GM18907 (cell line): ENCODE measurements around the gene GLYAT.
"Not testable (repeated sequence)": the region's sequence is repeated elsewhere in the genome, so short reads cannot be mapped to it uniquely, and the experiment has no call there.

Source experiments
- ATAC-seq: cut with Tn5 transposase; IDR thresholded peaks from one replicate; pipeline ENCODE4 v1.9.1; 2021; ENCODE audit warnings: mild to moderate bottlenecking, moderate library complexity; ENCODE audit not compliant: unreplicated experiment

GLYAT gene

GRCh38 chr11:58685973-58686722, 45.6 kb downstream of the GLYAT start:
- ATAC-seq = peak; percentile 57

- ATAC-seq = not testable (repeated sequence)
Observed at GRCh38 chr11:58682660-58683059, 49.1 kb downstream of the GLYAT start.

GRCh38 chr11:58677536-58677935, 54.2 kb downstream of the GLYAT start:
- ATAC-seq = not testable (repeated sequence)

- ATAC-seq = no peak
Observed at GRCh38 chr11:58676563-58677135, 55.1 kb downstream of the GLYAT start.

DNA sequence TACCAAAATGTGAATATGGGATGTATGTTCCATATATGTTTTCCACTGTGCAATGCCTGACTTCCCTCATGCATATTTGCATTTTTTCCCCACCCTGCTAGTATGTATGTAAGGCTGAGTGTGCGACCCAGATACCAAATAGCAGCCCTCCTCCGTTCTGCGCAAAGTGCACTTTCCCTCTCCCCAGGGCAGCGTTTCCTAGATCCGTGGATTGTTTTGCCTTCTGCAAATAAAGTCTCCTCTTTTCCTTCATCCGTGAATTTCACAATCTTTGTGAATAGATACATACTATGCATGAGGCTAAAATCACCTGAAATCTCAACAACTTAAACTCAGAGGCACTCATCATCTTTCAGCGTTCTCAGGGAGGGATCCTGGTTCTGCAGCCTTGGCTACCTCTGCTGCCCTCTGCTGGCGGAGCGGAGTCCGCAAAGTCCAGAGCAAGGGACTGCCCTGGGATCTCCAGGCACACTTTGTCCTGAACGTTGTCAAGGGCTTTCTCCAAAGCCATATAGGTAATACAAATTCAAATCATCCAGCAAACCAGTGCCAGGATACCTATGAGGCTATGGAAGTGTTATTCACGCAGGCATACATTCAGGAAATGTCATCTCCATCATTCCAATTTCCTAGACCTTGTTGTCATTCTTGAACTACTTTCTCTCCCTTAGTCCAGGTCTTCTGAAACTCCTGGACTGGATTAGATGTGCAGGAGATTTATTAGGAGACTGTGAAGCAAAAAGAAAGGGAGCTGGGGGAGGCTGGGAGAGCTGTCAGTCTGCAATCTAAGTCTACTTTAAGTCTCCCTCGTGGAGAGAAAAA, 56.2 kb downstream of the GLYAT start:
- ATAC-seq = peak; percentile 90

DNA sequence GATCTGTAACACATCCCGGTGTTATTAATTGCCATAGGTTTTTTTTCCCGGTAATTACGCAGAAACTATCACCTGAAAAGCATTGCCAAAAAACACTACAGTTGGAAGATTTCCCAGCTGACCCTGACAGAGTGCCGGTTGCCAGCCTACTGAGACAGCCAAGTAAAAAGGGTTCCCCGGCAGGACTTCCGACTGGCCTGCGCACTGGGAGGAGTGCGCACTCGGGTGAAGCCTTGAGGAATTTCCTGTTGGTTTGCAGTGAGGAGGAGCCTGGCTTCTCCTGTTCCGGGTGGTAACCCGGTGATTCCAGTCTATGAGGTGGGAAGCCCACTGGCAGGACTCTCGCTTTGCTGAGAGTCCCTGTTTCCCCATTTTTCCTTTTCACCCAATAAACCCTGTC, 57.1 kb downstream of the GLYAT start:
- no peak for ATAC-seq

DNA sequence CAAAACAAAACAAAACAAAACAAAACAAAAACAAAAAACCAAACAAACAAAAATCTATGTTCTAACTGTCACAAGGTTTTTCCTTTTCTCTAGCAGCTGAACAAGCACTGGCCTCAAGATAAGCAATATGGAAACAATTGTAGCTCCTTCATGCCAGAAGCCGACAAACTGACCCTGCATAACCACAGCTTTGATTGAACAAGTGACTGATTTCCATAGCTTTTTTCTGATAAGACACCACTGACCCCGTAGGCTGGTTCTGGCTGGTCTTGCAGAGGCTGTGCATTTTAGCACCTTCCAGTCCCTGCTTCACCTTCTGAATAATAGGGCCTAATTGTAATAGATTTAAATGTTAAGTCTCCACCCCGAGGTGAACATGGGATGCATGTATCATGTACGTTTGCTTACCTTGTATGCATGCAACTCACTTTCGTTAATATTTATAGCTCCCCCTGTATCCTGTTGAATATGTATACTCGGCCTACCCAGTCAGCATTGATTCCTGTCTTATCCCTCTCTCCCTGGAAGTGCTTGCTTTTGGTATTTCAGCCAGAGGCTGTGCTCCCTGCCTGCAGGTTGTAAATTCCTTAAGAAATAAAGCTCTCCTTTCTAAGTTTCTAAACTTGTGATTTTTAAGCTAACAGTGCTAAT, 59.6 kb downstream of the GLYAT start:
- ATAC-seq = no peak

DNA sequence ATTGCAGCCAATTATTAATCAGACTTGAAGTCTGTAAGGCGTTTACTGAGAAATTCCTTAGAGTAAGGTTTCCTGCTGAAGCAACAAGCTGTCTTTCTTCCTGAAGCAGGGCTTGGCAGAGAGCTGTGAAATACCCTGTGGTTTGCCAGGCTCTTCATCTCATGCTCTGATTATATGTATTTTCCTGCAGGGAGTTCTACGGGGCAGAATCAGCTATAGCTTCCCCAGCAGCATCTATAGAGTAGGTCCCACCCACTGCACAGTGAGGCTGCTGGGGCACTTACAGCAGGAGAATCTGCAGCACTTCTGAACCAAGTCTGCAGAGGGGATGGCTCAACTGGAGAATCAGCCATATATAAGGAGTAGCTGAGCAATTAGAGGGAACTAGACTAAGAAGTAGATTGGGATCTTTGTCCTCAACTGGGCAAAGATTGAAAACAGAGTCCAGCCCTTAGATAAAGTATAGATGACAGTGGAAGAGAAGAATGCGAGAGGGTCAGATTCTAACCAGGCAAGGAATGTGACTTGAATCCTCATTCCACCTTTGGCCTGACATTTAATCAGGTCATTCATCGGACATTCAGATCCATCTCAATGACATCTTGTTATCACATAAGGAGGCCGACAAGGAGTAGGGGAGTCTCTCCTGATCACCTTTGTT, 71.7 kb downstream of the GLYAT start:
- no peak for ATAC-seq

DNA sequence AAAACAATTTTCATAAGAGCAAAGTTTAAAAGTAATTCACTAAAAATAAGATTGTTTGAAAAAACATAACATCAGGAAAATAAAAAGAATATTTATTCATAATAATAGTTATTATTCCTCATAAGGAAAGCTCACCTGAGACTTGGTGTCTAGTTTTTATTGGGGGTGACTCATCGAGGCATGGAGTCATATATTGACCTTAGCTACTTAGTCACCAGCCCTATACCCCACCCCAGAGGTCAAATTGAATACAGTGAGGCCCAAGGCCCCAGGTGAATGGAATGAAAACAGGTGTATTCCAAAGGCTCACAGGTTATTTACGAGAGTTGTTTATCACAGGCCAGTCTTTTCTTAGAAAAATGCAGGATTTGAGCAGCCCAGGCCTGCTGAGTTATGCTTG, 72.3 kb downstream of the GLYAT start:
- ATAC-seq = no peak
